HCT116 (cell line): Measurements from ENCODE around the gene CDC42BPB. TPM values are rescaled to one million over a fixed set of nuclear protein-coding genes. Genes with fewer than 3 reads are reported as not detected.

Experiments
- ATAC-seq: fragments of 200-7000 bp; cut with Tn5 transposase; 2 replicates; pipeline ENCODE4 v1.9.1; 2020; ENCODE audit warnings: mild to moderate bottlenecking, moderate library complexity
- BruUV-seq: library from RNA; stranded (reverse); fragments of 400-500 nt; replicated peaks from 2 replicates; lab custom pipeline; 2021; lab: Mats Ljungman, UMichigan
- CTCF ChIA-PET: fragments of 300-600 bp; sonication (Branson Sonifier 250); formaldehyde crosslinking; loops from one replicate; lab custom pipeline; 2021; ENCODE audit warnings: antibody characterized with exemption; lab: Charles Lee
- POLR2A ChIA-PET: fragments of 300-600, 350-600 bp; sonication (Branson Sonifier 250); formaldehyde crosslinking; loops from one replicate; lab custom pipeline; 2021; ENCODE audit warnings: antibody characterized with exemption; lab: Charles Lee
- RAD21 ChIA-PET, 2 experiments: fragments of 300-600 bp; sonication (Branson Sonifier 250); formaldehyde crosslinking; loops; one replicate each; lab custom pipeline; 2023; ENCODE audit warnings: low total read pairs in 2 of 2; ENCODE audit not compliant: uncharacterized antibody in 2 of 2, unreplicated experiment in 2 of 2, low non-redundant PET in 1 of 2; lab: Charles Lee
- DNase-seq: peaks from one replicate; pipeline ENCODE4 v3.0.0-alpha.2; 2010; ENCODE audit warnings: low read depth, low spot score
- H2AFZ ChIP-seq: fragments of 200-600 bp; shearing (Covaris generic), sonication (generic); 2 replicates; pipeline ENCODE4 v1.6.1; 2017; ENCODE audit warnings: low read depth, mixed run types, mixed read lengths, antibody characterized with exemption, low read length; ENCODE audit not compliant: poor library complexity, severe bottlenecking
- H3K27ac ChIP-seq: 2 replicates; pipeline ENCODE4 v1.5.1; 2012; ENCODE audit warnings: low read depth, low read length
- H3K27me3 ChIP-seq: fragments of 200-600 bp; sonication (generic); 2 replicates; pipeline ENCODE4 v1.6.1; 2016; ENCODE audit warnings: mixed run types, low read length, mixed read lengths; ENCODE audit not compliant: insufficient read depth
- H3K36me3 ChIP-seq, 2 experiments: fragments of 200-500 bp in 1 of 2; fragments of 200-600 bp in 1 of 2; sonication (Bioruptor generic) in 1 of 2; sonication (generic) in 1 of 2; 2 replicates each; pipeline versions ENCODE4 v1.5.1 to v1.6.1; 2014 to 2016; ENCODE audit warnings: low read length in 2 of 2, inconsistent platforms in 1 of 2, mixed read lengths in 1 of 2, mixed run types in 1 of 2; ENCODE audit not compliant: insufficient read depth in 2 of 2, control insufficient read depth in 1 of 2
- H3K4me1 ChIP-seq, 2 experiments: fragments of 200-600 bp in 1 of 2; sonication (generic) in 1 of 2; 2 replicates each; pipeline versions ENCODE4 v1.5.1 to v1.6.1; 2012 to 2017; ENCODE audit warnings: low read length in 2 of 2, inconsistent platforms in 1 of 2, mild to moderate bottlenecking in 1 of 2, mixed read lengths in 1 of 2, mixed run types in 1 of 2, moderate library complexity in 1 of 2; ENCODE audit not compliant: insufficient read depth in 2 of 2, control insufficient read depth in 1 of 2
- H3K4me2 ChIP-seq: fragments of 200-600 bp; sonication (generic); 2 replicates; pipeline ENCODE4 v1.6.1; 2017; ENCODE audit warnings: mixed run types, low read length, mixed read lengths
- H3K4me3 ChIP-seq, 2 experiments: fragments of 200-600 bp in 1 of 2; sonication (generic) in 1 of 2; replicated peaks in 1 of 2; 2 replicates each; pipeline ENCODE4 v1.5.1; 2011 to 2016; ENCODE audit warnings: low read length in 2 of 2, control low read depth in 1 of 2, low read depth in 1 of 2, mild to moderate bottlenecking in 1 of 2, mixed read lengths in 1 of 2, mixed run types in 1 of 2
- H3K79me2 ChIP-seq: fragments of 200-600 bp; sonication (generic); 2 replicates; pipeline ENCODE4 v1.6.1; 2017; ENCODE audit warnings: mild to moderate bottlenecking, mixed run types, low read length, moderate library complexity, mixed read lengths; ENCODE audit not compliant: insufficient read depth
- H3K9ac ChIP-seq: fragments of 200-600 bp; sonication (generic); 2 replicates; pipeline ENCODE4 v1.6.1; 2016; ENCODE audit warnings: low read length, mixed read lengths
- H3K9me2 ChIP-seq: fragments of 200-600 bp; sonication (generic), shearing (Covaris generic); 2 replicates; pipeline ENCODE4 v1.6.1; 2017; ENCODE audit warnings: mixed run types, mild to moderate bottlenecking, moderate library complexity; ENCODE audit not compliant: insufficient read depth
- H3K9me3 ChIP-seq, 2 experiments: fragments of 200-500 bp in 1 of 2; fragments of 200-600 bp in 1 of 2; sonication (Bioruptor generic) in 1 of 2; sonication (generic) in 1 of 2; 2 replicates each; pipeline ENCODE4 v1.6.1; 2014 to 2017; ENCODE audit warnings: low read length in 2 of 2, mixed read lengths in 2 of 2, inconsistent platforms in 1 of 2, low read depth in 1 of 2, mild to moderate bottlenecking in 1 of 2, mixed run types in 1 of 2, moderate library complexity in 1 of 2; ENCODE audit not compliant: control insufficient read depth in 1 of 2, insufficient read depth in 1 of 2
- H4K20me1 ChIP-seq: fragments of 200-600 bp; sonication (generic), shearing (Covaris generic); 2 replicates; pipeline ENCODE4 v1.6.1; 2017; ENCODE audit warnings: mixed run types, mild to moderate bottlenecking, moderate library complexity; ENCODE audit not compliant: insufficient read depth
- JUND ChIP-seq: IDR thresholded peaks from 2 replicates; pipeline ENCODE4 v1.6.1; 2012
- POLR2AphosphoS5 ChIP-seq: IDR thresholded peaks from 2 replicates; pipeline ENCODE4 v1.6.1; 2011; ENCODE audit warnings: mild to moderate bottlenecking, low read depth, low read length, moderate library complexity
- SIN3A ChIP-seq: IDR thresholded peaks from 2 replicates; pipeline ENCODE4 v1.6.1; 2012; ENCODE audit warnings: low read depth
- SP1 ChIP-seq: IDR thresholded peaks from 2 replicates; pipeline ENCODE4 v1.6.1; 2012; ENCODE audit warnings: low read depth
- YY1 ChIP-seq: IDR thresholded peaks from 2 replicates; pipeline ENCODE4 v1.6.1; 2011; ENCODE audit warnings: low read length, low read depth, moderate library complexity, mild to moderate bottlenecking; ENCODE audit not compliant: insufficient replicate concordance; ENCODE audit errors: extremely low read depth
- intact Hi-C: fragments of 100-400 bp; cut with micrococcal nuclease; formaldehyde crosslinking; loops from 2 replicates; pipeline ENCODE4 v1.10.0; 2022
- total RNA-seq: library from RNA; stranded (reverse); gene quantifications from one replicate; pipeline ENCODE4 v1.2.1, GENCODE V29; 2021; ENCODE audit not compliant: unreplicated experiment
- TF ChIP-seq, protein P1 (sequence below): IDR thresholded peaks from 2 replicates; pipeline ENCODE4 v1.6.1; 2012; ENCODE audit warnings: low read depth
- TF ChIP-seq, protein P2 (sequence below): IDR thresholded peaks from 2 replicates; pipeline ENCODE4 v1.6.1; 2011; ENCODE audit warnings: mild to moderate bottlenecking, low read length, moderate library complexity; ENCODE audit not compliant: insufficient replicate concordance; ENCODE audit errors: extremely low read depth
- TF ChIP-seq, protein P3 (sequence below), 3 experiments: fragments of 200-600 bp in 1 of 3; sonication (generic) in 1 of 3; IDR thresholded peaks in 2 of 3; conservative IDR thresholded peaks in 1 of 3; 2 replicates each; pipeline ENCODE4 v1.5.1; 2012 to 2017; ENCODE audit warnings: low read depth in 2 of 3, low read length in 2 of 3, antibody characterized with exemption in 1 of 3, borderline replicate concordance in 1 of 3, control low read depth in 1 of 3, mild to moderate bottlenecking in 1 of 3, mixed read lengths in 1 of 3, mixed run types in 1 of 3, moderate library complexity in 1 of 3; ENCODE audit not compliant: insufficient read depth in 1 of 3

The CDC42BPB gene
- total RNA-seq, 1 experiment from 2014 or later, result 85.6 TPM

DNA sequence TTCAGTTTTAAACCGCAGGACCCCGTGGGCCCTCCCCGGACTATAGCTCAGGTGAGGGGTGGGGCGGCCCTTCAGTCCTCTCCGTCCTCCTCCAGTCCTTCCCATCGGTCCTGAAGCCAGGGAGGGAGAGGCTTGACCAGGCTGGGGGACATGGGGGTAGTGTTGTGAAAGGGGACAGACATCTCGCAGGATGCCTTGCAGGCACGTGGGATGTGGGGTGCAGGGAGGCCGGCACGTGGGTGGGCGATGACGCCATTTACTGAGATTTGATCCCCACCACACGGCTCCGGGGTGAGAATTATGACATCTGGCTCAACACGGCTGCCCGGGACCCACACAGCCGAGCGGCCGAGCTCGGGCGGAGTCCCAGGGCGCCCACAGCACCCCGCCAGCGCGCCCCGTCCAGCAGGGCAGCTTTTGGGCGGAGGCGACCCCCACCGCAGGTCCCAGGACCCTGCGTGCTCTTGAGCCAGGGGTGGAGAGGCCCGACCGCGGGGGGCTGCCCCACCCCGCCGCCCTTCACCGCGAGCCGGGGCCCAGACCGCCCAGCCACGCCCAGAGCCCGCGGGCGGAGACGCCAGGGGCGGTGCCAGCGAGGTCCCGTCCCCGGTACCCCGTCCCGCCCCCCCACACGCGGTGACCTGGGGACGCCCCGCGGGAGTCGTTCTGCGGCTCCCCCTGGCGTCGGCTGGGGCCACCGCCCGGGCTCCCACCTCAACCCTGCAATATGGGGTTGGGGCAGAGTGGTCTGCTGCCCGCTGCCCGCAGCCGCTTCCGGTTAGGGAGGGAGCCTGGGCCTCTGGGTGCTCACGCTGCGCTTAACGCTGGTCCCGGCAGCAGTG, 33.9 kb upstream of the CDC42BPB start:
- Histone ChIP-seq H3K36me3 (no peaks in the 10 kb centered on the region), H3K9me2 (no peaks in the 10 kb centered on the region), H3K79me2 (no peaks in the 10 kb centered on the region), H3K4me2 (peak overlapping the region; percentile 88), H3K4me1 (peaks cover 8 to 13% of the 10 kb centered on the region in 2 experiments), H3K4me3 (peak overlapping the region; percentile 31 to 53), H2AFZ (peak overlapping the region; percentile 88), H3K9me3 (no peaks in the 10 kb centered on the region), H4K20me1 (no peaks in the 10 kb centered on the region), H3K27ac (peak overlapping the region; percentile 54; the same call in 1 of the 2 replicates), H3K27me3 (no peaks in the 10 kb centered on the region), H3K9ac (peak overlapping the region; percentile 51)
- peak; percentile 88 for ATAC-seq
- DNase-seq, result no peak
- no peak for TF ChIP-seq SIN3A
- no peak for TF ChIP-seq SP1
- TF ChIP-seq, protein P1, sequence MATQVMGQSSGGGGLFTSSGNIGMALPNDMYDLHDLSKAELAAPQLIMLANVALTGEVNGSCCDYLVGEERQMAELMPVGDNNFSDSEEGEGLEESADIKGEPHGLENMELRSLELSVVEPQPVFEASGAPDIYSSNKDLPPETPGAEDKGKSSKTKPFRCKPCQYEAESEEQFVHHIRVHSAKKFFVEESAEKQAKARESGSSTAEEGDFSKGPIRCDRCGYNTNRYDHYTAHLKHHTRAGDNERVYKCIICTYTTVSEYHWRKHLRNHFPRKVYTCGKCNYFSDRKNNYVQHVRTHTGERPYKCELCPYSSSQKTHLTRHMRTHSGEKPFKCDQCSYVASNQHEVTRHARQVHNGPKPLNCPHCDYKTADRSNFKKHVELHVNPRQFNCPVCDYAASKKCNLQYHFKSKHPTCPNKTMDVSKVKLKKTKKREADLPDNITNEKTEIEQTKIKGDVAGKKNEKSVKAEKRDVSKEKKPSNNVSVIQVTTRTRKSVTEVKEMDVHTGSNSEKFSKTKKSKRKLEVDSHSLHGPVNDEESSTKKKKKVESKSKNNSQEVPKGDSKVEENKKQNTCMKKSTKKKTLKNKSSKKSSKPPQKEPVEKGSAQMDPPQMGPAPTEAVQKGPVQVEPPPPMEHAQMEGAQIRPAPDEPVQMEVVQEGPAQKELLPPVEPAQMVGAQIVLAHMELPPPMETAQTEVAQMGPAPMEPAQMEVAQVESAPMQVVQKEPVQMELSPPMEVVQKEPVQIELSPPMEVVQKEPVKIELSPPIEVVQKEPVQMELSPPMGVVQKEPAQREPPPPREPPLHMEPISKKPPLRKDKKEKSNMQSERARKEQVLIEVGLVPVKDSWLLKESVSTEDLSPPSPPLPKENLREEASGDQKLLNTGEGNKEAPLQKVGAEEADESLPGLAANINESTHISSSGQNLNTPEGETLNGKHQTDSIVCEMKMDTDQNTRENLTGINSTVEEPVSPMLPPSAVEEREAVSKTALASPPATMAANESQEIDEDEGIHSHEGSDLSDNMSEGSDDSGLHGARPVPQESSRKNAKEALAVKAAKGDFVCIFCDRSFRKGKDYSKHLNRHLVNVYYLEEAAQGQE, result no peak
- TF ChIP-seq, protein P2, sequence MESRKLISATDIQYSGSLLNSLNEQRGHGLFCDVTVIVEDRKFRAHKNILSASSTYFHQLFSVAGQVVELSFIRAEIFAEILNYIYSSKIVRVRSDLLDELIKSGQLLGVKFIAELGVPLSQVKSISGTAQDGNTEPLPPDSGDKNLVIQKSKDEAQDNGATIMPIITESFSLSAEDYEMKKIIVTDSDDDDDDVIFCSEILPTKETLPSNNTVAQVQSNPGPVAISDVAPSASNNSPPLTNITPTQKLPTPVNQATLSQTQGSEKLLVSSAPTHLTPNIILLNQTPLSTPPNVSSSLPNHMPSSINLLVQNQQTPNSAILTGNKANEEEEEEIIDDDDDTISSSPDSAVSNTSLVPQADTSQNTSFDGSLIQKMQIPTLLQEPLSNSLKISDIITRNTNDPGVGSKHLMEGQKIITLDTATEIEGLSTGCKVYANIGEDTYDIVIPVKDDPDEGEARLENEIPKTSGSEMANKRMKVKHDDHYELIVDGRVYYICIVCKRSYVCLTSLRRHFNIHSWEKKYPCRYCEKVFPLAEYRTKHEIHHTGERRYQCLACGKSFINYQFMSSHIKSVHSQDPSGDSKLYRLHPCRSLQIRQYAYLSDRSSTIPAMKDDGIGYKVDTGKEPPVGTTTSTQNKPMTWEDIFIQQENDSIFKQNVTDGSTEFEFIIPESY, result no peak
- TF ChIP-seq, protein P3, sequence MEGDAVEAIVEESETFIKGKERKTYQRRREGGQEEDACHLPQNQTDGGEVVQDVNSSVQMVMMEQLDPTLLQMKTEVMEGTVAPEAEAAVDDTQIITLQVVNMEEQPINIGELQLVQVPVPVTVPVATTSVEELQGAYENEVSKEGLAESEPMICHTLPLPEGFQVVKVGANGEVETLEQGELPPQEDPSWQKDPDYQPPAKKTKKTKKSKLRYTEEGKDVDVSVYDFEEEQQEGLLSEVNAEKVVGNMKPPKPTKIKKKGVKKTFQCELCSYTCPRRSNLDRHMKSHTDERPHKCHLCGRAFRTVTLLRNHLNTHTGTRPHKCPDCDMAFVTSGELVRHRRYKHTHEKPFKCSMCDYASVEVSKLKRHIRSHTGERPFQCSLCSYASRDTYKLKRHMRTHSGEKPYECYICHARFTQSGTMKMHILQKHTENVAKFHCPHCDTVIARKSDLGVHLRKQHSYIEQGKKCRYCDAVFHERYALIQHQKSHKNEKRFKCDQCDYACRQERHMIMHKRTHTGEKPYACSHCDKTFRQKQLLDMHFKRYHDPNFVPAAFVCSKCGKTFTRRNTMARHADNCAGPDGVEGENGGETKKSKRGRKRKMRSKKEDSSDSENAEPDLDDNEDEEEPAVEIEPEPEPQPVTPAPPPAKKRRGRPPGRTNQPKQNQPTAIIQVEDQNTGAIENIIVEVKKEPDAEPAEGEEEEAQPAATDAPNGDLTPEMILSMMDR (IDR thresholded peaks at IDR 0.05 in 2 of 3, conservative IDR thresholded peaks at IDR 0.05 in 1 of 3; ENCODE audit: borderline replicate concordance in 1 of 3, insufficient read depth in 1 of 3, low read depth in 2 of 3, low read length in 2 of 3), result peak; percentile 28 to 42 (median 38); a peak in 5 of 6 replicates
- peak; percentile 32; the same call in 1 of the 2 replicates for TF ChIP-seq POLR2AphosphoS5
- no peak for TF ChIP-seq YY1
- TF ChIP-seq JUND, result no peak
- ChIA-PET POLR2A (no interaction called here), CTCF (interaction anchor here (0.8 to 1.0 kb wide), 2 partner anchors 14 to 15 kb away, joined by 3 to 4 read pairs; no protein-coding TSS in a partner anchor), RAD21 (no interaction called here)
- intact Hi-C loops, result no loop called here
- BruUV-seq, result no TSS peak
